ENCODE results near the gene SNX9.
"Not testable (repeated sequence)": the region's sequence is repeated elsewhere in the genome, so short reads cannot be mapped to it uniquely, and the experiment has no call there.

- TF ChIP-seq CTCF, POLR2A, POLR2AphosphoS5, EP300 (IDR thresholded peaks at IDR 0.05): not testable (repeated sequence)
Observed at GRCh38 chr6:157940375-157941036, 117.5 kb downstream of the SNX9 start.
